H1 (cell line): ENCODE data around the gene IVL. TPM values are rescaled to one million over a fixed set of nuclear protein-coding genes. Genes with fewer than 3 reads are reported as not detected.

Source experiments
- RNF2 ChIP-seq: fragments of 200-900, 300-1000 bp; sonication (generic); IDR thresholded peaks from 2 replicates; pipeline ENCODE4 v1.7.1; 2016; ENCODE audit warnings: borderline replicate concordance, low read depth, mild to moderate bottlenecking, antibody characterized with exemption, low read length; ENCODE audit not compliant: poor library complexity, severe bottlenecking; ENCODE audit errors: missing control alignments
- polyA plus RNA-seq, 7 experiments: library from polyadenylated mRNA; depleted of rRNA in 3 of 7; stranded (reverse) in 5 of 7; unstranded in 2 of 7; fragments of >200 nt in 5 of 7; fragments of 200-250 nt in 2 of 7; gene quantifications; 1 replicate in 5 of 7; 2 replicates in 1 of 7; 4 replicates in 1 of 7; pipeline versions ENCODE4 v1.2.1 to v1.2.3, GENCODE V29; 2011 to 2013; ENCODE audit warnings: missing spikeins in 2 of 7, mixed read lengths in 2 of 7
- total RNA-seq: library from RNA; stranded (reverse); fragmentation: NEBNext Ultra II Directional; extraction: Animal tissue kit (Norgen Biotek cat#: 25700); gene quantifications from 2 replicates; pipeline ENCODE4 v1.2.1, GENCODE V29; 2021

Gene IVL
- total and polyA plus RNA-seq, 2 of the 8 experiments (the other 6 are each of a cell fraction or from before 2014, with no cell fraction given): not detected

DNA sequence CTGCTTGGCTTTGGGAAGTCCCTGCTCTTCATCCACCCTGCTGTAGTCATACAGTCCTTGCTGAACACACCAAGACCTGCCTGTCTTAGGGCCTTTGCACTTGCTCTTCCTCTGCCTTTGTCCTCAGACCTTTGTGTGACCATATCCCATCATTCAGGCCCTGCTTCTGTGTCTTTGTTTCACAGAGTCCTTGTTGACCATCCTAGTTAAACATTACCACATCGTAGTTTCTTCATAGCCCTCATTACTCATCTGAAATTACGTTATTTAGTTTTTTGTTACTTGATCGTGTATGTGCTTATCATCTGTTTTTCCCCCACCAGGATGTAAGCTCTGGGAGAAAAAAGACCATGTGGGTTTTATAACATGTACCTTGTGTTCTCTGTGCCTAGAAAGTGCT is 20.3 kb downstream of the IVL start (continued):
- no peak for TF ChIP-seq RNF2
